Measurements from ENCODE around the gene TMEM141.
"Not testable (repeated sequence)": the region's sequence is repeated elsewhere in the genome, so short reads cannot be mapped to it uniquely, and the experiment has no call there.

Gene TMEM141

GRCh38 chr9:136776947-136777346 is 14.2 kb upstream of the TMEM141 start:
- DNase-seq (ENCODE audit: insufficient read length, low spot score) (no peak), FAIRE-seq (no peak)
- no peak for TF ChIP-seq POLR2A (IDR thresholded peaks at IDR 0.05; ENCODE audit: low read depth, low read length)

GRCh38 chr9:136777359-136777758 is 13.8 kb upstream of the TMEM141 start:
- FAIRE-seq: no peak
- no peak for TF ChIP-seq POLR2A (IDR thresholded peaks at IDR 0.05; ENCODE audit: low read depth, low read length)

GRCh38 chr9:136779808-136780207 is 11.3 kb upstream of the TMEM141 start:
- no peak for TF ChIP-seq POLR2A (IDR thresholded peaks at IDR 0.05; ENCODE audit: low read depth, low read length)
- DNase-seq (ENCODE audit: insufficient read length, low spot score) (no peak), FAIRE-seq (no peak)

More at GRCh38 chr9:136777359-136777758, 13.8 kb upstream of the TMEM141 start:
- no peak for DNase-seq (ENCODE audit: insufficient read length, low spot score)

GRCh38 chr9:136782452-136782851 is 8.7 kb upstream of the TMEM141 start:
- no peak for FAIRE-seq
- no peak for DNase-seq (ENCODE audit: insufficient read length, low spot score)
- no peak for TF ChIP-seq POLR2A (IDR thresholded peaks at IDR 0.05; ENCODE audit: low read depth, low read length)

- TF ChIP-seq POLR2A (IDR thresholded peaks at IDR 0.05; ENCODE audit: low read depth, low read length): no peak
- peak; percentile 31 for DNase-seq (ENCODE audit: insufficient read length, low spot score)
- peak; percentile 20 for FAIRE-seq
Measured at GRCh38 chr9:136784249-136784996, 6.7 kb upstream of the TMEM141 start.

GRCh38 chr9:136784997-136785361 is 6.2 kb upstream of the TMEM141 start:
- DNase-seq (ENCODE audit: insufficient read length, low spot score) (no peak), FAIRE-seq (peak; percentile 27)
- TF ChIP-seq POLR2A (IDR thresholded peaks at IDR 0.05; ENCODE audit: low read depth, low read length): no peak

- DNase-seq (ENCODE audit: insufficient read length, low spot score); FAIRE-seq: not testable (repeated sequence)
Measured at GRCh38 chr9:136785565-136786355, 5.4 kb upstream of the TMEM141 start.

GRCh38 chr9:136786451-136786850 is 4.7 kb upstream of the TMEM141 start:
- DNase-seq (ENCODE audit: insufficient read length, low spot score): no peak
- FAIRE-seq: no peak
- TF ChIP-seq POLR2A (IDR thresholded peaks at IDR 0.05; ENCODE audit: low read depth, low read length): no peak

GRCh38 chr9:136786983-136787382 is 4.2 kb upstream of the TMEM141 start:
- not testable (repeated sequence) for DNase-seq (ENCODE audit: insufficient read length, low spot score); FAIRE-seq

GRCh38 chr9:136787690-136788400 is 3.3 kb upstream of the TMEM141 start:
- no peak for TF ChIP-seq POLR2A (IDR thresholded peaks at IDR 0.05; ENCODE audit: low read depth, low read length)
- DNase-seq (ENCODE audit: insufficient read length, low spot score): peak; percentile 83
- FAIRE-seq: peak; percentile 33

GRCh38 chr9:136788644-136789522 is 2.3 kb upstream of the TMEM141 start:
- not testable (repeated sequence) for DNase-seq (ENCODE audit: insufficient read length, low spot score); FAIRE-seq

- DNase-seq (ENCODE audit: insufficient read length, low spot score) (no peak), FAIRE-seq (no peak)
- no peak for TF ChIP-seq POLR2A (IDR thresholded peaks at IDR 0.05; ENCODE audit: low read depth, low read length)
Measured at GRCh38 chr9:136789523-136789937, 1.6 kb upstream of the TMEM141 start.

- peak; percentile 57 for DNase-seq (ENCODE audit: insufficient read length, low spot score)
- TF ChIP-seq POLR2A (IDR thresholded peaks at IDR 0.05; ENCODE audit: low read depth, low read length): no peak
- no peak for FAIRE-seq
Measured at GRCh38 chr9:136791516-136792276, 552 bp downstream of the TMEM141 start.

Measured in H54 (cell line).